GM23338 (cell line): ENCODE data around the gene RBP4. TPM values are rescaled to one million over a fixed set of nuclear protein-coding genes. Genes with fewer than 3 reads are reported as not detected.

Source experiments
- ATAC-seq: fragments of 200-7000 bp; cut with Tn5 transposase; 3 replicates; pipeline ENCODE4 v1.9.1; 2020
- DNase-seq: peaks from one replicate; pipeline ENCODE4 v3.0.0-alpha.2; 2015; ENCODE audit warnings: low spot score
- H2AFZ ChIP-seq: fragments of 200-600 bp; sonication (generic); 2 replicates; pipeline ENCODE4 v1.8.0; 2016; ENCODE audit warnings: antibody characterized with exemption, mild to moderate bottlenecking, moderate library complexity
- H3F3A ChIP-seq: fragments of 200-600 bp; sonication (generic); replicated peaks from 2 replicates; pipeline ENCODE4 v1.8.0; 2017; ENCODE audit warnings: antibody characterized with exemption, mixed run types, low read depth
- H3K27ac ChIP-seq: fragments of 200-600 bp; sonication (generic); 2 replicates; pipeline ENCODE4 v1.6.1; 2016; ENCODE audit warnings: low read depth
- H3K27me3 ChIP-seq: fragments of 200-600 bp; sonication (generic); 2 replicates; pipeline ENCODE4 v1.8.0; 2016; ENCODE audit warnings: mild to moderate bottlenecking, mixed run types, moderate library complexity; ENCODE audit not compliant: insufficient read depth
- H3K36me3 ChIP-seq: fragments of 200-600 bp; sonication (generic); 2 replicates; pipeline ENCODE4 v1.8.0; 2016; ENCODE audit warnings: mild to moderate bottlenecking; ENCODE audit not compliant: insufficient read depth
- H3K4me1 ChIP-seq: fragments of 200-600 bp; sonication (generic); 2 replicates; pipeline ENCODE4 v1.8.0; 2016; ENCODE audit warnings: mild to moderate bottlenecking, moderate library complexity; ENCODE audit not compliant: insufficient read depth
- H3K4me2 ChIP-seq: fragments of 200-600 bp; sonication (generic); 2 replicates; pipeline ENCODE4 v1.7.1; 2017; ENCODE audit warnings: mixed run types
- H3K4me3 ChIP-seq: fragments of 200-600 bp; sonication (generic); 2 replicates; pipeline ENCODE4 v1.6.1; 2016; ENCODE audit warnings: mixed run types
- H3K79me2 ChIP-seq: fragments of 200-600 bp; sonication (generic); replicated peaks from 2 replicates; pipeline ENCODE4 v1.8.0; 2017; ENCODE audit warnings: mild to moderate bottlenecking; ENCODE audit not compliant: insufficient read depth
- H3K9me2 ChIP-seq: fragments of 200-600 bp; sonication (generic); 2 replicates; pipeline ENCODE4 v1.8.0; 2017; ENCODE audit not compliant: insufficient read depth
- H4K20me1 ChIP-seq: fragments of 200-600 bp; sonication (generic); replicated peaks from 2 replicates; pipeline ENCODE4 v1.8.0; 2017; ENCODE audit warnings: mild to moderate bottlenecking; ENCODE audit not compliant: insufficient read depth
- H3K27ac Mint-ChIP-seq: 2 replicates; pipeline ENCODE4 v1.8.0; 2020; ENCODE audit warnings: inconsistent platforms, mild to moderate bottlenecking, moderate library complexity, mixed read lengths
- H3K27me3 Mint-ChIP-seq: 3 replicates; pipeline ENCODE4 v1.8.0; 2022; ENCODE audit warnings: low read depth, mild to moderate bottlenecking, moderate library complexity, mixed read lengths, inconsistent platforms; ENCODE audit not compliant: insufficient read depth, poor library complexity
- H3K36me3 Mint-ChIP-seq: 3 replicates; pipeline ENCODE4 v1.8.0; 2021; ENCODE audit warnings: low read depth, mild to moderate bottlenecking, inconsistent platforms, moderate library complexity, mixed read lengths
- H3K4me1 Mint-ChIP-seq: 3 replicates; pipeline ENCODE4 v1.8.0; 2020; ENCODE audit warnings: mild to moderate bottlenecking, inconsistent platforms, mixed read lengths
- H3K4me3 Mint-ChIP-seq: 3 replicates; pipeline ENCODE4 v1.8.0; 2021; ENCODE audit warnings: moderate library complexity, mild to moderate bottlenecking, inconsistent platforms, mixed read lengths
- H3K9me3 Mint-ChIP-seq: 3 replicates; pipeline ENCODE4 v1.8.0; 2020; ENCODE audit warnings: moderate library complexity, mild to moderate bottlenecking, inconsistent platforms, mixed read lengths
- CREB1 ChIP-seq: fragments of 250-450 bp; sonication (Bioruptor Pico); IDR thresholded peaks from 2 replicates; pipeline ENCODE4 v1.5.0; 2020; ENCODE audit warnings: low read depth, mild to moderate bottlenecking, moderate library complexity
- ETS1 ChIP-seq: IDR thresholded peaks from 2 replicates; pipeline ENCODE4 v1.6.1; 2016; ENCODE audit warnings: antibody characterized with exemption
- EZH2phosphoT487 ChIP-seq: fragments of 200-600 bp; sonication (generic); IDR thresholded peaks from one replicate; pipeline ENCODE4 v1.8.1; 2018; ENCODE audit warnings: antibody characterized with exemption; ENCODE audit not compliant: unreplicated experiment
- NANOG ChIP-seq: IDR thresholded peaks from 2 replicates; pipeline ENCODE4 v1.6.1; 2016; ENCODE audit warnings: antibody characterized with exemption, borderline replicate concordance
- REST ChIP-seq: IDR thresholded peaks from one replicate; pipeline ENCODE4 v1.6.1; 2018; ENCODE audit warnings: antibody characterized with exemption; ENCODE audit not compliant: unreplicated experiment
- STAT1 ChIP-seq: IDR thresholded peaks from one replicate; pipeline ENCODE4 v1.6.1; 2016; ENCODE audit warnings: antibody characterized with exemption; ENCODE audit not compliant: unreplicated experiment
- ZNF462 ChIP-seq: fragments of 250-450 bp; sonication (Bioruptor Pico); IDR thresholded peaks from 2 replicates; pipeline ENCODE4 v1.5.0; 2020; ENCODE audit warnings: mild to moderate bottlenecking, moderate library complexity
- polyA plus RNA-seq: library from polyadenylated mRNA; unstranded; fragments of >200 nt; fragmentation: Nextera tagmentation; extraction: Ambion mirVana; gene quantifications from 2 replicates; pipeline ENCODE4 v1.2.1, GENCODE V29; 2016
- total RNA-seq: library from RNA; depleted of rRNA; stranded (reverse); fragments of >200 nt; shearing (Covaris generic); gene quantifications from 2 replicates; pipeline ENCODE4 v1.2.3, GENCODE V29; 2014

The RBP4 gene
- total and polyA plus RNA-seq, 2 experiments from 2014 or later, result 0.79 to 1.0 TPM

GRCh38 chr10:93608421-93608820 is 7.4 kb upstream of the RBP4 start (continued):
- no peak for TF ChIP-seq CREB1 (CRISPR knock-in tag)
- no peak for TF ChIP-seq NANOG
- TF ChIP-seq EZH2phosphoT487, result no peak
- TF ChIP-seq ETS1, result no peak

GRCh38 chr10:93604146-93604545 is 3.1 kb upstream of the RBP4 start:
- Mint-ChIP-seq H3K4me3 (no peak overlapping the region), H3K4me1 (peaks cover 9% of the 10 kb centered on the region; the same call in 2 of the 3 replicates), H3K36me3 (no peaks in the 10 kb centered on the region), H3K9me3 (no peaks in the 10 kb centered on the region), H3K27me3 (peaks cover 37% of the 10 kb centered on the region), H3K27ac (no peak overlapping the region)
- Histone ChIP-seq H3K4me3 (no peak overlapping the region), H3K4me1 (peaks cover 10% of the 10 kb centered on the region; the same call in 1 of the 2 replicates), H3K79me2 (no peaks in the 10 kb centered on the region), H3K4me2 (no peak overlapping the region), H3K9me2 (no peaks in the 10 kb centered on the region), H4K20me1 (no peaks in the 10 kb centered on the region), H2AFZ (no peak overlapping the region; the same call in 1 of the 2 replicates), H3K36me3 (no peaks in the 10 kb centered on the region), H3K27me3 (peaks cover 53% of the 10 kb centered on the region), H3F3A (no peaks in the 10 kb centered on the region), H3K27ac (no peak overlapping the region)
- no peak for TF ChIP-seq STAT1
- no peak for TF ChIP-seq CREB1 (CRISPR knock-in tag)
- no peak for TF ChIP-seq ZNF462 (CRISPR knock-in tag)
- TF ChIP-seq REST, result no peak
- no peak for ATAC-seq
- no peak for DNase-seq
